ENCODE measurements around the gene KDM7A. TPM values are rescaled to one million over a fixed set of nuclear protein-coding genes. Genes with fewer than 3 reads are reported as not detected.

Gene KDM7A
- total and polyA plus RNA-seq, 9 of the 15 experiments (the other 6 are each of a cell fraction or from before 2014, with no cell fraction given) = 0.90 to 8.4 (median 7.0) TPM

GRCh38 chr7:140060788-140061606 lies 115.8 kb downstream of the KDM7A start (continued):
- no peak for TF ChIP-seq ZNF740 (CRISPR knock-in tag; IDR thresholded peaks at IDR 0.05)
- no peak for TF ChIP-seq ZNF740 (tag; IDR thresholded peaks at IDR 0.05)
- TF ChIP-seq HDGF (IDR thresholded peaks at IDR 0.05) = peak; percentile 70
- no peak for TF ChIP-seq ZBTB49 (CRISPR knock-in tag; IDR thresholded peaks at IDR 0.05; ENCODE audit: borderline replicate concordance)
- TF ChIP-seq HSF4 (CRISPR knock-in tag; IDR thresholded peaks at IDR 0.05; ENCODE audit: borderline replicate concordance) = 0 out of 2 replicates have a peak, but pooled peaks have one; percentile 18
- TF ChIP-seq SMAD1 (IDR thresholded peaks at IDR 0.05; ENCODE audit: low read depth, low read length, partially characterized antibody) = no peak
- 0 out of 2 replicates have a peak, but pooled peaks have one; percentile 18 for TF ChIP-seq NFRKB (IDR thresholded peaks at IDR 0.05; ENCODE audit: low read depth)
- no peak for TF ChIP-seq GATA2 (CRISPR knock-in tag; IDR thresholded peaks at IDR 0.05)
- TF ChIP-seq ELF1 (tag; IDR thresholded peaks at IDR 0.05) = no peak
- TF ChIP-seq CCAR2 (IDR thresholded peaks at IDR 0.05; ENCODE audit: low read depth, low read length) = no peak
- TF ChIP-seq ZNF239 (CRISPR knock-in tag; IDR thresholded peaks at IDR 0.05) = no peak
- peak; percentile 19 for TF ChIP-seq TBP (optimal IDR thresholded peaks at IDR 0.05; ENCODE audit: low read depth, low read length)
- 0 out of 2 replicates have a peak, but pooled peaks have one; percentile 54 for TF ChIP-seq NBN (IDR thresholded peaks at IDR 0.05; ENCODE audit: low read depth)
- TF ChIP-seq CTCF (IDR thresholded peaks at IDR 0.05 in 2 of 3, conservative IDR thresholded peaks at IDR 0.05 in 1 of 3; ENCODE audit: insufficient read depth in 2 of 3, low read depth in 1 of 3, low read length in 3 of 3) = no peak
- TF ChIP-seq ZNF24 (IDR thresholded peaks at IDR 0.05) = no peak
- no peak for TF ChIP-seq ATF7 (IDR thresholded peaks at IDR 0.05)

All from K562 (cell line).